Endothelial cell of umbilical vein (primary cell): ENCODE data around the gene RAB4A. TPM values are rescaled to one million over a fixed set of nuclear protein-coding genes. Genes with fewer than 3 reads are reported as not detected.

Experiments used
- BruUV-seq: library from RNA; stranded (reverse); fragments of 400-500 nt; replicated peaks from 2 replicates; lab custom pipeline; 2021; lab: Mats Ljungman, UMichigan
- CTCF ChIA-PET: fragments of 300-600, 350-600 bp; sonication (Branson Sonifier 250); formaldehyde crosslinking; loops from one replicate; lab custom pipeline; 2021; ENCODE audit warnings: antibody characterized with exemption, inconsistent platforms; lab: Charles Lee
- POLR2A ChIA-PET: fragments of 300-600, 350-600 bp; sonication (Branson Sonifier 250); formaldehyde crosslinking; loops from one replicate; lab custom pipeline; 2021; ENCODE audit warnings: antibody characterized with exemption, inconsistent platforms; lab: Charles Lee
- DNase-seq: peaks from one replicate; pipeline ENCODE4 v3.0.0-alpha.2; 2011; ENCODE audit warnings: low read depth, low spot score
- FAIRE-seq: peaks from 2 replicates; lab custom pipeline; 2011; peaks lifted over from hg19 to GRCh38; lab: Jason Lieb, UNC
- H2AFZ ChIP-seq: 2 replicates; pipeline ENCODE4 v1.6.0; 2012; ENCODE audit warnings: low read depth, low read length, control low read depth, inconsistent platforms
- H3K27ac ChIP-seq: 2 replicates; pipeline ENCODE4 v1.5.1; 2011; ENCODE audit warnings: low read depth, mild to moderate bottlenecking, control low read depth, low read length, moderate library complexity; ENCODE audit not compliant: insufficient read depth
- H3K27me3 ChIP-seq, 2 experiments: 2 replicates each; pipeline versions ENCODE4 v1.6.0 to v1.6.1; 2011; ENCODE audit warnings: low read length in 2 of 2, mixed read lengths in 1 of 2; ENCODE audit not compliant: control insufficient read depth in 2 of 2, insufficient read depth in 2 of 2
- H3K36me3 ChIP-seq, 2 experiments: 2 replicates in 1 of 2; 3 replicates in 1 of 2; pipeline ENCODE4 v1.5.1; 2011; ENCODE audit warnings: low read length in 2 of 2, mild to moderate bottlenecking in 1 of 2, moderate library complexity in 1 of 2; ENCODE audit not compliant: control insufficient read depth in 2 of 2, insufficient read depth in 2 of 2; ENCODE audit errors: extremely low read depth in 1 of 2
- H3K4me1 ChIP-seq: 3 replicates; pipeline ENCODE4 v1.5.1; 2011; ENCODE audit warnings: mild to moderate bottlenecking, low read length; ENCODE audit not compliant: control insufficient read depth, insufficient read depth; ENCODE audit errors: extremely low read depth
- H3K4me2 ChIP-seq: 2 replicates; pipeline ENCODE4 v1.6.1; 2011; ENCODE audit warnings: low read length, control low read depth, mixed read lengths; ENCODE audit not compliant: insufficient read depth
- H3K4me3 ChIP-seq, 3 experiments: fragments of 200-600 bp in 1 of 3; sonication (generic), shearing (Covaris generic) in 1 of 3; replicated peaks in 1 of 3; 2 replicates each; pipeline ENCODE4 v1.5.1; 2011 to 2016; ENCODE audit warnings: control low read depth in 3 of 3, low read length in 3 of 3, mild to moderate bottlenecking in 2 of 3, inconsistent platforms in 1 of 3, low read depth in 1 of 3, moderate library complexity in 1 of 3; ENCODE audit not compliant: insufficient read depth in 1 of 3
- H3K79me2 ChIP-seq: 2 replicates; pipeline ENCODE4 v1.6.0; 2012; ENCODE audit warnings: low read length, inconsistent platforms; ENCODE audit not compliant: control insufficient read depth, insufficient read depth
- H3K9ac ChIP-seq: replicated peaks from 2 replicates; pipeline ENCODE3; 2011; ENCODE audit warnings: low read length, control low read depth; ENCODE audit not compliant: insufficient read depth; ENCODE audit errors: extremely low read depth
- H3K9me1 ChIP-seq: replicated peaks from 3 replicates; pipeline ENCODE4 v1.6.0; 2011; ENCODE audit warnings: mild to moderate bottlenecking, low read length; ENCODE audit not compliant: control insufficient read depth, insufficient read depth; ENCODE audit errors: extremely low read depth
- H3K9me3 ChIP-seq: replicated peaks from 2 replicates; pipeline ENCODE4 v1.5.1; 2012; ENCODE audit warnings: low read length, inconsistent platforms; ENCODE audit not compliant: control insufficient read depth, insufficient read depth
- H4K20me1 ChIP-seq: replicated peaks from 2 replicates; pipeline ENCODE3; 2011; ENCODE audit warnings: mild to moderate bottlenecking, low read length; ENCODE audit not compliant: control insufficient read depth, insufficient read depth; ENCODE audit errors: extremely low read depth
- FOS ChIP-seq: IDR thresholded peaks from 2 replicates; pipeline ENCODE4 v1.6.1; 2011; ENCODE audit warnings: mild to moderate bottlenecking, low read length, moderate library complexity, borderline replicate concordance; ENCODE audit not compliant: insufficient read depth
- MYC ChIP-seq: IDR thresholded peaks from one replicate; pipeline ENCODE4 v1.6.1; 2011; ENCODE audit warnings: mild to moderate bottlenecking, low read depth, low read length
- POLR2A ChIP-seq: IDR thresholded peaks from 2 replicates; pipeline ENCODE4 v1.6.1; 2012; ENCODE audit warnings: low read depth, mild to moderate bottlenecking, control low read depth, low read length
- POLR2AphosphoS5 ChIP-seq: IDR thresholded peaks from 2 replicates; pipeline ENCODE4 v1.6.1; 2012; ENCODE audit warnings: low read depth, mild to moderate bottlenecking, control low read depth, low read length, moderate library complexity; ENCODE audit not compliant: insufficient read depth
- dilution Hi-C: fragments of 300-500 bp; cut with MboI; formaldehyde crosslinking; loops from one replicate; pipeline ENCODE4 v1.15.0; 2019; ENCODE audit warnings: low sequenced_read_pairs; ENCODE audit not compliant: extremely low pct_ligation_motif_present
- intact Hi-C: fragments of 100-400 bp; cut with micrococcal nuclease; formaldehyde crosslinking; loops from one replicate; pipeline ENCODE4 v1.10.0; 2022
- polyA plus RNA-seq, 4 experiments: library from polyadenylated mRNA; depleted of rRNA in 3 of 4; stranded (reverse) in 3 of 4; unstranded in 1 of 4; fragments of >200 nt; gene quantifications; 2 replicates each; pipeline versions ENCODE4 v1.2.1 to v1.2.3, GENCODE V29; 2011 to 2012; ENCODE audit warnings: missing spikeins in 1 of 4
- total RNA-seq: library from RNA; stranded (reverse); gene quantifications from 2 replicates; pipeline ENCODE4 v1.2.3, GENCODE V29; 2021
- TF ChIP-seq, protein P1 (sequence below), 2 donors: IDR thresholded peaks; 1 replicate in 1 of 2; 2 replicates in 1 of 2; pipeline ENCODE4 v1.5.1; 2011; ENCODE audit warnings: low read length in 2 of 2, mild to moderate bottlenecking in 2 of 2, moderate library complexity in 2 of 2, control low read depth in 1 of 2, inconsistent platforms in 1 of 2, low read depth in 1 of 2; ENCODE audit not compliant: insufficient read depth in 1 of 2; ENCODE audit errors: extremely low read depth in 1 of 2
- TF ChIP-seq, protein P2 (sequence below): IDR thresholded peaks from 2 replicates; pipeline ENCODE4 v1.6.1; 2011; ENCODE audit not compliant: insufficient read depth, insufficient read length

Gene RAB4A
- total and polyA plus RNA-seq, 2 donors (not counting 3 experiments of a cell fraction or from before 2014, with no cell fraction given) = 14.8 to 52.9 TPM

DNA sequence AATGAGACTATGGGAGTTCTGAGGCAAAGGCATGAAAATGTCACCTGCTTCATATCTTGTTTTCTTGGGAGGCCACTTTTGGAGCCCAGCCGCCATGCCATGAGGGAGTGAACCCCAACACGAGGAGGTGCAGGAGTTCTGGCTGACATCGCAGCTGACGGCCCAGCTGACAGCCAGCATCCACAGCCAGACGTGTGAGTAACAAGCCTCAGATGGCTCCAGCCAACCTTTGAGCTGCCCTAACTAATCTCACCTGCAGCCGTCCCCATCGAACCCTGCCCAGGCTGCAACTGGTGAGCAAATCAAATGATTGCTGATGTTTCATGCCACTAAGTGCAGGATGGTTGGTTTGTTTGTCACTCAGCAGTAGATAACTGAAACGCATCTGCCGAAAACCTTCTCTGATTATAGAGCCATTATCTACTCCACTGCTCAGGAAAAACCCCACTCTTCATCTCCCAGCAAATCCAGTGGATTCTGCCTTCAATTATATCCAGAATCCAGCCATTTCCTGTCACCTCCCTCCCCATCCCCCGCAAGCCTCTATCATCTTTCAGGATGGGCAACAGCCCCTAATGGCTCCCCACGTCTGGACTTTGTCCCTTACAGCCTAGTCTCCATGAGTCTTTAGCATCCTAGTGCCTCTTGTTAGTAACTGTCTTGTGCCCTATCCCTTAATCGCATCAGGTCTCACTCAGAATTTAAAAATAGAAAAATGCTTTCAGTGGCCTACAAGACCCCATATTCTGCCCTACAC is 18.5 kb upstream of the RAB4A start:
- dilution Hi-C loops (no loop called here), intact Hi-C loops (no loop called here)
- no TSS peak for BruUV-seq
- H3K9me1 ChIP-seq = no peaks in the 10 kb centered on the region
- TF ChIP-seq POLR2AphosphoS5 = no peak
- no peak for TF ChIP-seq FOS
- TF ChIP-seq, protein P1, sequence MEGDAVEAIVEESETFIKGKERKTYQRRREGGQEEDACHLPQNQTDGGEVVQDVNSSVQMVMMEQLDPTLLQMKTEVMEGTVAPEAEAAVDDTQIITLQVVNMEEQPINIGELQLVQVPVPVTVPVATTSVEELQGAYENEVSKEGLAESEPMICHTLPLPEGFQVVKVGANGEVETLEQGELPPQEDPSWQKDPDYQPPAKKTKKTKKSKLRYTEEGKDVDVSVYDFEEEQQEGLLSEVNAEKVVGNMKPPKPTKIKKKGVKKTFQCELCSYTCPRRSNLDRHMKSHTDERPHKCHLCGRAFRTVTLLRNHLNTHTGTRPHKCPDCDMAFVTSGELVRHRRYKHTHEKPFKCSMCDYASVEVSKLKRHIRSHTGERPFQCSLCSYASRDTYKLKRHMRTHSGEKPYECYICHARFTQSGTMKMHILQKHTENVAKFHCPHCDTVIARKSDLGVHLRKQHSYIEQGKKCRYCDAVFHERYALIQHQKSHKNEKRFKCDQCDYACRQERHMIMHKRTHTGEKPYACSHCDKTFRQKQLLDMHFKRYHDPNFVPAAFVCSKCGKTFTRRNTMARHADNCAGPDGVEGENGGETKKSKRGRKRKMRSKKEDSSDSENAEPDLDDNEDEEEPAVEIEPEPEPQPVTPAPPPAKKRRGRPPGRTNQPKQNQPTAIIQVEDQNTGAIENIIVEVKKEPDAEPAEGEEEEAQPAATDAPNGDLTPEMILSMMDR (IDR thresholded peaks at IDR 0.05; ENCODE audit: extremely low read depth in 1 of 2, insufficient read depth in 1 of 2, low read depth in 1 of 2, low read length in 2 of 2) = no peak
- TF ChIP-seq, protein P2, sequence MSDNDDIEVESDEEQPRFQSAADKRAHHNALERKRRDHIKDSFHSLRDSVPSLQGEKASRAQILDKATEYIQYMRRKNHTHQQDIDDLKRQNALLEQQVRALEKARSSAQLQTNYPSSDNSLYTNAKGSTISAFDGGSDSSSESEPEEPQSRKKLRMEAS = no peak
- no peak for TF ChIP-seq POLR2A
- TF ChIP-seq MYC = no peak
- no peak overlapping the region for H2AFZ ChIP-seq
- peaks cover 0 to 2% of the 10 kb centered on the region in 2 experiments for H3K27me3 ChIP-seq
- H3K27ac ChIP-seq = no peak overlapping the region
- H4K20me1 ChIP-seq = no peaks in the 10 kb centered on the region
- FAIRE-seq (no peak), DNase-seq (no peak)
- H3K4me1 ChIP-seq = no peaks in the 10 kb centered on the region
- POLR2A ChIA-PET = no interaction called here
- H3K4me2 ChIP-seq = no peak overlapping the region
- no peaks in the 10 kb centered on the region for H3K79me2 ChIP-seq
- no peak overlapping the region for H3K9ac ChIP-seq
- no peaks in the 10 kb centered on the region for H3K9me3 ChIP-seq
- no peak overlapping the region for H3K4me3 ChIP-seq
- no peaks in the 10 kb centered on the region for H3K36me3 ChIP-seq
- CTCF ChIA-PET = interaction anchor here (1.5 kb wide), 1 partner anchor 230 kb away, joined by 6 read pairs; no protein-coding TSS in a partner anchor
